AG10803 (cell line): ENCODE results near the gene KMT2C.
"Not testable (repeated sequence)": the region's sequence is repeated elsewhere in the genome, so short reads cannot be mapped to it uniquely, and the experiment has no call there.

Experiments used
- DNase-seq: peaks from one replicate; pipeline ENCODE4 v3.0.0; 2010; ENCODE audit warnings: low read depth
- H3K4me3 ChIP-seq: 2 replicates; pipeline ENCODE4 v1.5.1; 2011; ENCODE audit warnings: mild to moderate bottlenecking, low read length, control low read depth
- TF ChIP-seq, protein P1 (sequence below): conservative IDR thresholded peaks from 2 replicates; pipeline ENCODE4 v1.5.1; 2011; ENCODE audit warnings: mild to moderate bottlenecking, low read length, control low read depth, inconsistent platforms

Gene KMT2C

DNA sequence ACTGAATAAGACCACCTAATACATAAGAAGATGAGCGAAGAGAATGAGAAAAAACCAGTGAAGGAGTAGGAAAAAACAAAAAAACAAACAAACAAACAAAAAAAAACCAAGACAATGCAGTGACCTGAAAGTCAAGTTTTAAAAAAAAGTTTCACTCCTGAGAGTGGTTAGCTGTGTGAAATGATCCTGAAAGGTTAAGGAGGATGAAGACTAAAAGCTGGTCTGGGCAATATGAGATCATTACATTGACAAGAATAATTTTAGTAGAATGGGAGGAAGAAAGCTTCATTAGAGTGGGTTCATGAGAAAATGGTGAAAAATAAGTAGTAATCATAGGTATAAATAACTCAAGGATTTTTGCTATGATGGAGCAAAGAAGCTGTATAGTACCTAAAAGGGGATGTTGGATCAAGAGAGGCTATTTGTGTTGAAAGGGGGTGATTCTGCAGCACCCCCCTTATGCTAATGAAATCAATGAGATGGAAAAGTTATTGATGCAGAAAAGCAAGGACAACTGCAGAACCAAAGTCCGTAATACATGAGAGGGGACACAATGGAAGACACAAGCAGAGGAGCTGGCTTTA lies 80.2 kb downstream of the KMT2C start:
- TF ChIP-seq, protein P1, sequence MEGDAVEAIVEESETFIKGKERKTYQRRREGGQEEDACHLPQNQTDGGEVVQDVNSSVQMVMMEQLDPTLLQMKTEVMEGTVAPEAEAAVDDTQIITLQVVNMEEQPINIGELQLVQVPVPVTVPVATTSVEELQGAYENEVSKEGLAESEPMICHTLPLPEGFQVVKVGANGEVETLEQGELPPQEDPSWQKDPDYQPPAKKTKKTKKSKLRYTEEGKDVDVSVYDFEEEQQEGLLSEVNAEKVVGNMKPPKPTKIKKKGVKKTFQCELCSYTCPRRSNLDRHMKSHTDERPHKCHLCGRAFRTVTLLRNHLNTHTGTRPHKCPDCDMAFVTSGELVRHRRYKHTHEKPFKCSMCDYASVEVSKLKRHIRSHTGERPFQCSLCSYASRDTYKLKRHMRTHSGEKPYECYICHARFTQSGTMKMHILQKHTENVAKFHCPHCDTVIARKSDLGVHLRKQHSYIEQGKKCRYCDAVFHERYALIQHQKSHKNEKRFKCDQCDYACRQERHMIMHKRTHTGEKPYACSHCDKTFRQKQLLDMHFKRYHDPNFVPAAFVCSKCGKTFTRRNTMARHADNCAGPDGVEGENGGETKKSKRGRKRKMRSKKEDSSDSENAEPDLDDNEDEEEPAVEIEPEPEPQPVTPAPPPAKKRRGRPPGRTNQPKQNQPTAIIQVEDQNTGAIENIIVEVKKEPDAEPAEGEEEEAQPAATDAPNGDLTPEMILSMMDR, result no peak
- no peak for DNase-seq
- H3K4me3 ChIP-seq, result no peak overlapping the region

DNA sequence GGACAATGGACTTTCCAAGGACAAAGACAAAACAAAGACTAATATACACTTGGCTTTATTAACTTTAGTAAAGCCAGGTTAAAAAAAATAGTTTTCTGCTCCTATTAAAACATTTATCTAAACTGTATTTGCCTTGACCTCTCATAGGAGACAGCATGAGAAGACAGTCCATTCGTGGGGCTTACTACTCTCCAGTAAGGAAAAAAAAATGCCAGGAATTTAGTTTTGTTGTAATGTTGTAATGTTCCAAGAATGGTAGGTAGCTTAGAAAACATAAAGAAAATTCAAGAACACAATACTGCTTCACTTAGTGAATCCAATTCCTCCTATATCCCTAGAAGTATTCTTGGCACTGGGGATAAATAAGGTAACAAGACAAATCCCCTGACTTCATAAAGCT lies 81.7 kb downstream of the KMT2C start:
- peak; percentile 65 for DNase-seq
- TF ChIP-seq, protein P1, result no peak
- H3K4me3 ChIP-seq, result no peak overlapping the region

DNA sequence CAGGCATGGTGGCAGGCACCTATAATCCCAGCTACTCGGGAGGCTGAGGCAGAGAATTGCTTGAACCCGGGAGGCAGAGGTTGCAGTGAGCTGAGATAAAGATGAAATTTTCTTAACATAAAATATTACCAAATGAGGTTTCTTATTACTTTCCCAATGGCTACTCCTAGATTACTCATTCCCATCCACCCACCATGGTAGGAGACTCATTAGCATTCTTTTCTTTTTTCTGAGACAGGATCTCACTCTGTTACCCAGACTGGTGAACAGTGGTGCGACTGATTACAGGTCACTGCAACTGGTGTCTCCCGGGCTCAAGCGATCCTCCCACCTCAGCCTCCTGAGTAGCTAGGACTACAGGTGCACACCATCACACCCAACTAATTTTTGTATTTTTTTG lies 82.5 kb downstream of the KMT2C start:
- not testable (repeated sequence) for DNase-seq, H3K4me3 ChIP-seq

DNA sequence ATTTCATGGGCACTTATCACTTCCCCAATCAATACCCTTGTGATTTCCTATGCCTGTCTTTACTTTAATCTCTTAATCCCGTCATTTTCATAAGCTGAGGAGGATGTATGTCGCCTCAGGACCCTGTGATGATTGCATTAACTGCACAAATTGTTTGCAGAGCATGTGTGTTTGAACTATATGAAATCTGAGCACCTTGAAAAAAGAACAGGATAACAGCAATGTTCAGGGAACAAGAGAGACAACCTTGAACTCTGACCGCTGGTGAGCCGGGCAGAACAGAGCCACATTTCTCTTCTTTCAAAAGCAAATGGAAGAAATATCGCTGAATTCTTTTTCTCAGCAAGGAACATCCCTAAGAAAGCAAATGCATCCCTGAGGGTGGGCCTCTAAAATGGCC lies 84.1 kb downstream of the KMT2C start:
- H3K4me3 ChIP-seq, result not testable (repeated sequence)

GRCh38 chr7:152351168-152351567 lies 84.6 kb downstream of the KMT2C start:
- TF ChIP-seq, protein P1, result no peak
- H3K4me3 ChIP-seq, result no peak overlapping the region
- no peak for DNase-seq

More for the DNA sequence above, 84.1 kb downstream of the KMT2C start:
- DNase-seq, result not testable (repeated sequence)

DNA sequence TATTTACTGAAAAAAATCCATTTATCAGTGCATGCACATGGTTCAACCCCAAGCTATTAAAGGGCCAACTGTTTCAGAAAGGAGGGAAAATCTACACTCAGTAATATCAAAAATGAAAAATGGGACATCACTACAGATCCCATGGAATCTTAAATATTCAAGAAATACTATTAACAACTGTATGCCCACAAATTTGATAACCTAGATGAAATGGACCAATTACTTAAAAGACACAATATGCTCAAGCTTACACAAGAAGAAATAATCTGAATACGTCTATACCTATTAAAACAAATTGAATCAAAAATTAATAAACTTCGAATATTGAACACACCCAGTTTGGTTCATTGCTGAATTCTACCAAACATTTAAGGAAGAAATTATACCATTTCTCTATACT lies 87.9 kb downstream of the KMT2C start:
- TF ChIP-seq, protein P1, result no peak
- no peak overlapping the region for H3K4me3 ChIP-seq
- DNase-seq, result no peak

DNA sequence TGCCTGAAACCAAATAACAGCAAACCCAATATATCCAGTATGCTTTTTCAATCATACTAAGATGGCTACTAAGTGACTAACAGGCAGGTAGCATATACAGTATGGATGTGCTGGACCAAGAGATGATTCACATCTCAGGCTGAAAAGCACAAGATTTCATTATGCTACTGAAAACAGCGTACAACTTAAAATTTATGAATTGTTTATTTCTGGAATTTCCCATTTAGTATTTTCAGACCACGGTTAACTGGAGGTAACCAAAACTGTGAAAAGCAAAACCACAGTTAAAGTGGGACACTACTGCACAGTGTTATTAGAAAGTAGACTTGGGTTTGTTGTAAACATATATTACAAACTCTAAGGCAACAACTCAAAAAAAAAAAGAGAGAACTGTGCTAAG lies 91.5 kb downstream of the KMT2C start:
- no peak overlapping the region for H3K4me3 ChIP-seq
- DNase-seq, result no peak
- TF ChIP-seq, protein P1, result no peak

DNA sequence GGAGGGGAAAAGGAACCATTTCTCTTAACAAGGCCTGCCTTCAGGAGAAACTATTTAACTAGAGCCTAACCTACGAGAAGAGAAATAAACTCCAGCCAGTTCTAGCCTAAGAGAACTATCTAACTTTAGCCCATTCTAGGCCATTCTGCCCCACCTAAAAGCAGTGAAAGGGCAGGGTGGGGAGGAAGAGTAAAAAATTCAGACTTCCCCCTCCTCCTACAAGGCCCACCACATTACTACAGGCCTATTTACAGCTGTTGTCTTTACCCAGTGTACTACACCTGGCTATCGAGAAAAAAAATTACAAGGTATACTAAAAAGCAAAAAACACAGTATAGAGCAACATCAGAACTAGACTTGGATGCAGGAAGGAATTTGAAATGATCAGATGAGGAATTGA lies 93.0 kb downstream of the KMT2C start:
- no peak for DNase-seq
- TF ChIP-seq, protein P1, result no peak
- H3K4me3 ChIP-seq, result no peak overlapping the region
